SK-N-SH (cell line): ENCODE results near the gene SPRED2. TPM values are rescaled to one million over a fixed set of nuclear protein-coding genes. Genes with fewer than 3 reads are reported as not detected.

Experiments used
- CTCF ChIA-PET: fragments of 300-600, 350-600 bp; formaldehyde crosslinking; extraction: SDS; loops from one replicate; lab custom pipeline; 2021; lab: Yijun Ruan, JAX
- POLR2A ChIA-PET: fragments of 350-600 bp; sonication (Branson Sonifier 250); formaldehyde crosslinking; extraction: SDS; loops from one replicate; lab custom pipeline; 2020; ENCODE audit warnings: antibody characterized with exemption, inconsistent platforms; lab: Yijun Ruan, JAX
- DNase-seq: peaks from one replicate; pipeline ENCODE4 v3.0.0; 2012
- H2AFZ ChIP-seq: fragments of 200-600 bp; sonication (generic); 2 replicates; pipeline ENCODE4 v1.8.1; 2016; ENCODE audit warnings: antibody characterized with exemption, mild to moderate bottlenecking, low read depth
- H3F3A ChIP-seq: fragments of 200-600 bp; sonication (generic); replicated peaks from 2 replicates; pipeline ENCODE3; 2016; ENCODE audit warnings: antibody characterized with exemption, mild to moderate bottlenecking; ENCODE audit not compliant: insufficient read depth
- H3K27ac ChIP-seq, 2 experiments: fragments of 200-500 bp in 1 of 2; fragments of 200-600 bp in 1 of 2; sonication (Bioruptor generic) in 1 of 2; sonication (generic), shearing (Covaris generic) in 1 of 2; 2 replicates each; pipeline versions ENCODE4 v1.5.1 to v1.6.1; 2014 to 2016; ENCODE audit warnings: low read depth in 2 of 2, inconsistent platforms in 1 of 2, low read length in 1 of 2, mild to moderate bottlenecking in 1 of 2, mixed read lengths in 1 of 2
- H3K27me3 ChIP-seq: fragments of 200-600 bp; sonication (generic), shearing (Covaris generic); 2 replicates; pipeline ENCODE4 v1.6.1; 2016; ENCODE audit warnings: mixed run types; ENCODE audit not compliant: insufficient read depth
- H3K36me3 ChIP-seq, 2 experiments: fragments of 200-500 bp in 1 of 2; fragments of 200-600 bp in 1 of 2; sonication (Bioruptor generic) in 1 of 2; sonication (generic) in 1 of 2; replicated peaks in 1 of 2; 2 replicates each; pipeline versions ENCODE3 to v1.5.1; 2014 to 2016; ENCODE audit warnings: low read length in 1 of 2, mild to moderate bottlenecking in 1 of 2; ENCODE audit not compliant: insufficient read depth in 2 of 2, control insufficient read depth in 1 of 2
- H3K4me1 ChIP-seq, 2 experiments: fragments of 200-500 bp in 1 of 2; fragments of 200-600 bp in 1 of 2; sonication (Bioruptor generic) in 1 of 2; sonication (generic), shearing (Covaris generic) in 1 of 2; 2 replicates each; pipeline versions ENCODE4 v1.5.1 to v1.6.1; 2014 to 2016; ENCODE audit warnings: low read depth in 1 of 2, low read length in 1 of 2, mixed run types in 1 of 2; ENCODE audit not compliant: insufficient read depth in 2 of 2, control insufficient read depth in 1 of 2
- H3K4me2 ChIP-seq: fragments of 200-600 bp; sonication (generic), shearing (Covaris generic); 2 replicates; pipeline ENCODE4 v1.6.1; 2017; ENCODE audit warnings: mixed run types
- H3K4me3 ChIP-seq, 2 experiments: fragments of 200-500 bp in 1 of 2; fragments of 200-600 bp in 1 of 2; sonication (Bioruptor generic) in 1 of 2; sonication (generic), shearing (Covaris generic) in 1 of 2; 2 replicates each; pipeline versions ENCODE4 v1.5.1 to v1.8.1; 2014 to 2016; ENCODE audit warnings: low read depth in 2 of 2, inconsistent platforms in 1 of 2, low read length in 1 of 2, mild to moderate bottlenecking in 1 of 2, mixed read lengths in 1 of 2, moderate library complexity in 1 of 2
- H3K79me2 ChIP-seq: fragments of 200-600 bp; sonication (generic); 2 replicates; pipeline ENCODE4 v1.8.1; 2017; ENCODE audit warnings: mild to moderate bottlenecking; ENCODE audit not compliant: insufficient read depth
- H3K9ac ChIP-seq: fragments of 200-600 bp; sonication (generic); 2 replicates; pipeline ENCODE4 v1.6.1; 2017; ENCODE audit warnings: mixed run types
- H3K9me2 ChIP-seq: fragments of 200-600 bp; sonication (generic); 2 replicates; pipeline ENCODE4 v1.6.1; 2017; ENCODE audit warnings: mixed run types
- H3K9me3 ChIP-seq: fragments of 200-600 bp; sonication (generic); 2 replicates; pipeline ENCODE4 v1.6.1; 2017; ENCODE audit warnings: mixed run types, mild to moderate bottlenecking, moderate library complexity
- H4K20me1 ChIP-seq: fragments of 200-600 bp; sonication (generic); 2 replicates; pipeline ENCODE4 v1.6.1; 2017; ENCODE audit warnings: mild to moderate bottlenecking, mixed run types; ENCODE audit not compliant: insufficient read depth
- CHD2 ChIP-seq: fragments of 150-350 bp; IDR thresholded peaks from 2 replicates; pipeline ENCODE4 v1.6.1; 2018; ENCODE audit warnings: low read length; ENCODE audit not compliant: partially characterized antibody
- EP300 ChIP-seq, 2 experiments: IDR thresholded peaks; 2 replicates each; pipeline versions ENCODE4 v1.4.0 to v1.6.1; 2012; ENCODE audit warnings: borderline replicate concordance in 1 of 2, low read depth in 1 of 2, low read length in 1 of 2
- FOXJ3 ChIP-seq: sonication (generic); formaldehyde crosslinking; IDR thresholded peaks from 2 replicates; pipeline ENCODE4 v1.5.1; 2020; ENCODE audit warnings: mild to moderate bottlenecking, missing genetic modification reagents
- GABPA ChIP-seq: IDR thresholded peaks from 2 replicates; pipeline ENCODE4 v1.4.0; 2012; ENCODE audit warnings: low read depth, mild to moderate bottlenecking
- JUND ChIP-seq: IDR thresholded peaks from 2 replicates; pipeline ENCODE4 v1.4.0; 2012
- MEF2A ChIP-seq: IDR thresholded peaks from 2 replicates; pipeline ENCODE4 v1.4.0; 2012; ENCODE audit warnings: low read depth, borderline replicate concordance
- NFIC ChIP-seq: IDR thresholded peaks from 2 replicates; pipeline ENCODE4 v1.4.0; 2012; ENCODE audit warnings: borderline replicate concordance
- POLR2AphosphoS5 ChIP-seq: IDR thresholded peaks from 2 replicates; pipeline ENCODE4 v1.6.1; 2012; ENCODE audit warnings: low read depth, low read length
- RAD21 ChIP-seq: IDR thresholded peaks from 2 replicates; pipeline ENCODE4 v1.6.1; 2012; ENCODE audit warnings: mild to moderate bottlenecking, low read length
- RFX5 ChIP-seq: IDR thresholded peaks from 2 replicates; pipeline ENCODE4 v1.6.1; 2012; ENCODE audit warnings: mild to moderate bottlenecking, improper control_type of control experiment, low read length
- SIN3A ChIP-seq: IDR thresholded peaks from 2 replicates; pipeline ENCODE4 v1.6.1; 2012; ENCODE audit warnings: low read depth, mild to moderate bottlenecking, low read length, moderate library complexity, borderline replicate concordance
- TAF1 ChIP-seq: IDR thresholded peaks from 2 replicates; pipeline ENCODE4 v1.6.1; 2012; ENCODE audit warnings: low read depth, mild to moderate bottlenecking, low read length, moderate library complexity, borderline replicate concordance
- TEAD4 ChIP-seq: IDR thresholded peaks from 2 replicates; pipeline ENCODE4 v1.4.0; 2012; ENCODE audit warnings: mild to moderate bottlenecking, borderline replicate concordance; ENCODE audit not compliant: insufficient read depth
- WGBS: methylation state at CpG from one replicate; pipeline ENCODE4 v1.1.6; 2017; ENCODE audit warnings: low lambda C conversion rate; 5-methylcytosine and 5-hydroxymethylcytosine counted together
- polyA plus RNA-seq, 3 experiments: library from polyadenylated mRNA; depleted of rRNA; stranded (reverse); fragments of >200 nt; gene quantifications; 2 replicates each; pipeline ENCODE4 v1.2.3, GENCODE V29; 2012
- TF ChIP-seq, protein P1 (sequence below): IDR thresholded peaks from 2 replicates; pipeline ENCODE4 v1.6.1; 2012; ENCODE audit warnings: mild to moderate bottlenecking, low read depth, low read length, moderate library complexity
- TF ChIP-seq, protein P2 (sequence below): IDR thresholded peaks from 2 replicates; pipeline ENCODE4 v1.4.0; 2012; ENCODE audit warnings: low read depth, borderline replicate concordance
- TF ChIP-seq, protein P3 (sequence below): fragments of 150-350 bp; IDR thresholded peaks from 2 replicates; pipeline ENCODE4 v1.6.1; 2017; ENCODE audit warnings: antibody characterized with exemption, low read length, low read depth, borderline replicate concordance
- TF ChIP-seq, protein P4 (sequence below): IDR thresholded peaks from 2 replicates; pipeline ENCODE4; 2012
- TF ChIP-seq, protein P5 (sequence below): IDR thresholded peaks from 2 replicates; pipeline ENCODE4 v1.4.0; 2012; ENCODE audit warnings: low read depth, borderline replicate concordance
- TF ChIP-seq, protein P6 (sequence below): fragments of 200-600 bp; sonication (generic); IDR thresholded peaks from 2 replicates; pipeline ENCODE4 v1.6.1; 2017; ENCODE audit warnings: antibody characterized with exemption, mild to moderate bottlenecking, moderate library complexity
- TF ChIP-seq, protein P7 (sequence below): IDR thresholded peaks from 2 replicates; pipeline ENCODE4 v1.4.0; 2012; ENCODE audit warnings: low read depth

The SPRED2 gene
- polyA plus RNA-seq, 1 of the 3 experiments (the other 2 are of a cell fraction) = 21.9 TPM

DNA sequence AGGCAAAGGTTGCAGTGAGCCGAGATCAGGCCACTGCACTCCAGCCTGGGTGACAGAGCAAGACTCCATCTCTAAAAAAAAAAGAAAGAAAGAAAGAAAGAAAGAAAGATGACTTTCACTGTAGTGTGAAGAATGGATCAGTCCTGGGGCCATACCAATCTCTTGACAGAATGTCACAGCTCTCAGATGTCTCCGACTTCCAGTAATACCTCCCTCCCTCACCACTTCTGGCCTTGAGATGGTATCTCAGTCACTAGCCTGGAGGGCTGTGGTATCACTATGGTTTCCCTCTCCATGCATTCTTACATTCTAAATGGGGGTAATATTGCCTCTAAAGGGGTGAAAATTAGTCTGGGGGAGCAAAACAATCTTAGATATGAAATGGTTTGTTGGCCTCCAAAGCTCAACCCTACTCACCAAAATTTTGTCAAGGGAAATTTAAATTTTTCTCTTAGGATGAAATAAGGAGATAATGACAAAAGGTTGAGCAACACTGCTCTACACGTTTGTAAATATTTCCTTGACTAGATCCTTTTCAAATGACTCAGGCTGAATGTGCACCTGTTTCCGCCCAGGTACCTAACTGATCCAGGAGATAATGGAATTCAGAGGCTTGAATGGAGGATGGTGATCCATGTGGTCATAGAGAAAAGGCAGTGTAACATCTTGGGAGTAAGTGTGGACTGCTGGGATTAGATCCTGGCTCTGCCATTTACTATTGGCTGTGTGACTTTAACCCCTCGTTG lies 19.9 kb upstream of the SPRED2 start:
- H3K4me2 ChIP-seq = no peak overlapping the region
- H3K36me3 ChIP-seq = no peaks in the 10 kb centered on the region
- no peaks in the 10 kb centered on the region for H3K79me2 ChIP-seq
- TF ChIP-seq, protein P1, sequence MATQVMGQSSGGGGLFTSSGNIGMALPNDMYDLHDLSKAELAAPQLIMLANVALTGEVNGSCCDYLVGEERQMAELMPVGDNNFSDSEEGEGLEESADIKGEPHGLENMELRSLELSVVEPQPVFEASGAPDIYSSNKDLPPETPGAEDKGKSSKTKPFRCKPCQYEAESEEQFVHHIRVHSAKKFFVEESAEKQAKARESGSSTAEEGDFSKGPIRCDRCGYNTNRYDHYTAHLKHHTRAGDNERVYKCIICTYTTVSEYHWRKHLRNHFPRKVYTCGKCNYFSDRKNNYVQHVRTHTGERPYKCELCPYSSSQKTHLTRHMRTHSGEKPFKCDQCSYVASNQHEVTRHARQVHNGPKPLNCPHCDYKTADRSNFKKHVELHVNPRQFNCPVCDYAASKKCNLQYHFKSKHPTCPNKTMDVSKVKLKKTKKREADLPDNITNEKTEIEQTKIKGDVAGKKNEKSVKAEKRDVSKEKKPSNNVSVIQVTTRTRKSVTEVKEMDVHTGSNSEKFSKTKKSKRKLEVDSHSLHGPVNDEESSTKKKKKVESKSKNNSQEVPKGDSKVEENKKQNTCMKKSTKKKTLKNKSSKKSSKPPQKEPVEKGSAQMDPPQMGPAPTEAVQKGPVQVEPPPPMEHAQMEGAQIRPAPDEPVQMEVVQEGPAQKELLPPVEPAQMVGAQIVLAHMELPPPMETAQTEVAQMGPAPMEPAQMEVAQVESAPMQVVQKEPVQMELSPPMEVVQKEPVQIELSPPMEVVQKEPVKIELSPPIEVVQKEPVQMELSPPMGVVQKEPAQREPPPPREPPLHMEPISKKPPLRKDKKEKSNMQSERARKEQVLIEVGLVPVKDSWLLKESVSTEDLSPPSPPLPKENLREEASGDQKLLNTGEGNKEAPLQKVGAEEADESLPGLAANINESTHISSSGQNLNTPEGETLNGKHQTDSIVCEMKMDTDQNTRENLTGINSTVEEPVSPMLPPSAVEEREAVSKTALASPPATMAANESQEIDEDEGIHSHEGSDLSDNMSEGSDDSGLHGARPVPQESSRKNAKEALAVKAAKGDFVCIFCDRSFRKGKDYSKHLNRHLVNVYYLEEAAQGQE = no peak
- TF ChIP-seq SIN3A (no peak), TEAD4 (no peak), GABPA (no peak), NFIC (no peak), TAF1 (no peak), RAD21 (no peak), POLR2AphosphoS5 (no peak), CHD2 (no peak), JUND (no peak), EP300 (IDR thresholded peaks at IDR 0.05; ENCODE audit: borderline replicate concordance in 1 of 2, low read depth in 1 of 2, low read length in 1 of 2) (no peak), FOXJ3 (CRISPR knock-in tag) (no peak), MEF2A (no peak), RFX5 (no peak)
- TF ChIP-seq, protein P2, sequence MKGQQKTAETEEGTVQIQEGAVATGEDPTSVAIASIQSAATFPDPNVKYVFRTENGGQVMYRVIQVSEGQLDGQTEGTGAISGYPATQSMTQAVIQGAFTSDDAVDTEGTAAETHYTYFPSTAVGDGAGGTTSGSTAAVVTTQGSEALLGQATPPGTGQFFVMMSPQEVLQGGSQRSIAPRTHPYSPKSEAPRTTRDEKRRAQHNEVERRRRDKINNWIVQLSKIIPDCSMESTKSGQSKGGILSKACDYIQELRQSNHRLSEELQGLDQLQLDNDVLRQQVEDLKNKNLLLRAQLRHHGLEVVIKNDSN = no peak
- TF ChIP-seq, protein P3, sequence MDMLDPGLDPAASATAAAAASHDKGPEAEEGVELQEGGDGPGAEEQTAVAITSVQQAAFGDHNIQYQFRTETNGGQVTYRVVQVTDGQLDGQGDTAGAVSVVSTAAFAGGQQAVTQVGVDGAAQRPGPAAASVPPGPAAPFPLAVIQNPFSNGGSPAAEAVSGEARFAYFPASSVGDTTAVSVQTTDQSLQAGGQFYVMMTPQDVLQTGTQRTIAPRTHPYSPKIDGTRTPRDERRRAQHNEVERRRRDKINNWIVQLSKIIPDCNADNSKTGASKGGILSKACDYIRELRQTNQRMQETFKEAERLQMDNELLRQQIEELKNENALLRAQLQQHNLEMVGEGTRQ = no peak
- TF ChIP-seq, protein P4, sequence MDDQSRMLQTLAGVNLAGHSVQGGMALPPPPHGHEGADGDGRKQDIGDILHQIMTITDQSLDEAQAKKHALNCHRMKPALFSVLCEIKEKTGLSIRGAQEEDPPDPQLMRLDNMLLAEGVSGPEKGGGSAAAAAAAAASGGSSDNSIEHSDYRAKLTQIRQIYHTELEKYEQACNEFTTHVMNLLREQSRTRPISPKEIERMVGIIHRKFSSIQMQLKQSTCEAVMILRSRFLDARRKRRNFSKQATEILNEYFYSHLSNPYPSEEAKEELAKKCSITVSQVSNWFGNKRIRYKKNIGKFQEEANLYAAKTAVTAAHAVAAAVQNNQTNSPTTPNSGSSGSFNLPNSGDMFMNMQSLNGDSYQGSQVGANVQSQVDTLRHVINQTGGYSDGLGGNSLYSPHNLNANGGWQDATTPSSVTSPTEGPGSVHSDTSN = no peak
- TF ChIP-seq, protein P5, sequence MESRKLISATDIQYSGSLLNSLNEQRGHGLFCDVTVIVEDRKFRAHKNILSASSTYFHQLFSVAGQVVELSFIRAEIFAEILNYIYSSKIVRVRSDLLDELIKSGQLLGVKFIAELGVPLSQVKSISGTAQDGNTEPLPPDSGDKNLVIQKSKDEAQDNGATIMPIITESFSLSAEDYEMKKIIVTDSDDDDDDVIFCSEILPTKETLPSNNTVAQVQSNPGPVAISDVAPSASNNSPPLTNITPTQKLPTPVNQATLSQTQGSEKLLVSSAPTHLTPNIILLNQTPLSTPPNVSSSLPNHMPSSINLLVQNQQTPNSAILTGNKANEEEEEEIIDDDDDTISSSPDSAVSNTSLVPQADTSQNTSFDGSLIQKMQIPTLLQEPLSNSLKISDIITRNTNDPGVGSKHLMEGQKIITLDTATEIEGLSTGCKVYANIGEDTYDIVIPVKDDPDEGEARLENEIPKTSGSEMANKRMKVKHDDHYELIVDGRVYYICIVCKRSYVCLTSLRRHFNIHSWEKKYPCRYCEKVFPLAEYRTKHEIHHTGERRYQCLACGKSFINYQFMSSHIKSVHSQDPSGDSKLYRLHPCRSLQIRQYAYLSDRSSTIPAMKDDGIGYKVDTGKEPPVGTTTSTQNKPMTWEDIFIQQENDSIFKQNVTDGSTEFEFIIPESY = no peak
- TF ChIP-seq, protein P6, sequence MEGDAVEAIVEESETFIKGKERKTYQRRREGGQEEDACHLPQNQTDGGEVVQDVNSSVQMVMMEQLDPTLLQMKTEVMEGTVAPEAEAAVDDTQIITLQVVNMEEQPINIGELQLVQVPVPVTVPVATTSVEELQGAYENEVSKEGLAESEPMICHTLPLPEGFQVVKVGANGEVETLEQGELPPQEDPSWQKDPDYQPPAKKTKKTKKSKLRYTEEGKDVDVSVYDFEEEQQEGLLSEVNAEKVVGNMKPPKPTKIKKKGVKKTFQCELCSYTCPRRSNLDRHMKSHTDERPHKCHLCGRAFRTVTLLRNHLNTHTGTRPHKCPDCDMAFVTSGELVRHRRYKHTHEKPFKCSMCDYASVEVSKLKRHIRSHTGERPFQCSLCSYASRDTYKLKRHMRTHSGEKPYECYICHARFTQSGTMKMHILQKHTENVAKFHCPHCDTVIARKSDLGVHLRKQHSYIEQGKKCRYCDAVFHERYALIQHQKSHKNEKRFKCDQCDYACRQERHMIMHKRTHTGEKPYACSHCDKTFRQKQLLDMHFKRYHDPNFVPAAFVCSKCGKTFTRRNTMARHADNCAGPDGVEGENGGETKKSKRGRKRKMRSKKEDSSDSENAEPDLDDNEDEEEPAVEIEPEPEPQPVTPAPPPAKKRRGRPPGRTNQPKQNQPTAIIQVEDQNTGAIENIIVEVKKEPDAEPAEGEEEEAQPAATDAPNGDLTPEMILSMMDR = no peak
- TF ChIP-seq, protein P7, sequence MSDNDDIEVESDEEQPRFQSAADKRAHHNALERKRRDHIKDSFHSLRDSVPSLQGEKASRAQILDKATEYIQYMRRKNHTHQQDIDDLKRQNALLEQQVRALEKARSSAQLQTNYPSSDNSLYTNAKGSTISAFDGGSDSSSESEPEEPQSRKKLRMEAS = no peak
- no peak overlapping the region for H3K27ac ChIP-seq
- no peaks in the 10 kb centered on the region for H4K20me1 ChIP-seq
- 59% methylated on average over 5 of the region's 5 CpGs for WGBS
- CTCF ChIA-PET = no interaction called here
- H2AFZ ChIP-seq = no peak overlapping the region
- H3K9ac ChIP-seq = no peak overlapping the region
- peaks cover 0 to 14% of the 10 kb centered on the region in 2 experiments; a peak in 2 of 4 replicates for H3K4me1 ChIP-seq
- H3K9me3 ChIP-seq = peaks cover 6% of the 10 kb centered on the region
- H3K27me3 ChIP-seq = no peaks in the 10 kb centered on the region
- no peak for DNase-seq
- no peak overlapping the region for H3K4me3 ChIP-seq
- POLR2A ChIA-PET = no interaction called here
- peaks cover 21% of the 10 kb centered on the region for H3F3A ChIP-seq
- no peaks in the 10 kb centered on the region for H3K9me2 ChIP-seq
